Kasumi-1 (cell line): ENCODE data around the gene TOM1.

Source experiments
- DNase-seq, 2 experiments: peaks; one replicate each; lab custom pipeline; 2025; lab: John Stamatoyannopoulos, UW

Gene TOM1

DNA sequence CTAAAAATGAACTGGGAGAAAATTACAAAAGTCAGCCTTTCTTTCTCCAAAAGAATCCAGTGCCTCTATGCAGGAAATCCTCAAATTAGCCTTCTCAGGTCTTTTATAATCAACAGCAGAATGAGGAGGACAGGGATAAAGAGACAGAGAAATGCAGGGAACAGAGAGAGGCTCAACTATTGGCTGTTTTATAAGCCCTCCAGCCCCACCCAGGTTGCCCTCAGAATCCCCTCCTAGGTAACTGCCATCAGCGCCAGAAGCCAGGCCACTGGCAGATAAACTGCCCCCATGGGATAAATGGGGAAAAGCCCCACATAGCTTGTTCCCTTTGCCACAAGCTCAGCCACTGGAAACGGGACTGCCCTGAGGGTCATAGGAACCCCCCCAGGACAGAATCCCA lies 70.3 kb downstream of the TOM1 start:
- DNase-seq: no peak

- DNase-seq: no peak
Measured at GRCh38 chr22:35373781-35374180, 74.1 kb downstream of the TOM1 start.

DNA sequence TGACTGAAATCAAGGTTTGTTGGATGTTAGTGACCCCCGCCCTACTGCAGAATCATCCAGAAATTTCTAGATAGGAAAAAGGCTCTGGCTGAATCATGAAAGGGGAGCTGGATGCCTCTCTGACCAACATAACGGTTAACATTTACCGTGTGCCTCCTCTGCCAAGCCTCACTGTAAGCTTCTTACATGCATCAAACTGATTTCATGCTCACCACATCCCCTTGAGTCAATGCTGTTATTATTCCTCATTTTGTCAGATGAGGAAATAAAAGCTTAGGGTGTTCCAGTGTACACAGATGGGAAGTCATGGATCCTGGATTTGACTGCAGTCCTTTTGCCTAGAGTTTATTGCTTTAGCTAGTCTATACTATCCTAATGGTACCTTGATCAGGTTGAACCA lies 75.3 kb downstream of the TOM1 start:
- DNase-seq: peak; percentile 14

- DNase-seq: no peak
Measured at GRCh38 chr22:35375526-35375925, 75.8 kb downstream of the TOM1 start.

DNA sequence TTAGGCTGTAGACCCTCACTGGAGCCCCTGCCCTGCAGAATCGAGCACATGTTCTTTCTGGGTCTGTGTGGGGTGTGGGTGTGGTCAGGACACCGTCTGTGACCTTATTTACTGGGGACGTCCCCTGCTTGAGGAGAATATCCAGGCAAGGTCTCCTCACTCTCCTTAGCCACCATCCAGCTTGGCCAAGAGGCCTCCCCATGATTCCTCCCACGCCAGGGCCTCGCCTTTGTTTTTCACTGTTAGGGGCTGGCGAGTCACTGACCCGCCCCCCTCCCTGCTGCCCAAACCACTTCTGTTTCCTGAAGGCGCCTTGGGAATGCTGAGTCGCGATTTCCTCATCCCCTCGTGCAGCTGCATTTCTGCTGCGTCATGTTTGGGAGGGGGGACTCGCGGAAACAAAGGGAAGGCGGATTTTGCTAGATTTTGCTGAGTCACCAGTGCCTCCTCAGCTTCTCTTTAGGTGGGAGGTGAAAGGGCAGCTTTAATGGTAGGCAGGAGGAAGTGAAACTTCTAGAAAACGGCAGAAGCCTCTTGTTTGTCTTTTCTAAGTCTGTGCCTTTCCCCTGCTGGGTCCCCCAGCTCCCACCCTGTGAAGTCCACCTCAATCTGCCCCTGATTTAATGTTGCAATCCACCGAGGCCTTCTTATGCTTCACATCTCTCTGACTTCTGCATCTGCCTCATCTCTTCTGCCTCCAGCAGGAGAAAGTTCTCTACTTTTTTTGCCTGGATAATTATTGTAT lies 77.2 kb downstream of the TOM1 start:
- peak; percentile 87 to 92 for DNase-seq

- no peak for DNase-seq
Measured at GRCh38 chr22:35377735-35378134, 78.0 kb downstream of the TOM1 start.

DNA sequence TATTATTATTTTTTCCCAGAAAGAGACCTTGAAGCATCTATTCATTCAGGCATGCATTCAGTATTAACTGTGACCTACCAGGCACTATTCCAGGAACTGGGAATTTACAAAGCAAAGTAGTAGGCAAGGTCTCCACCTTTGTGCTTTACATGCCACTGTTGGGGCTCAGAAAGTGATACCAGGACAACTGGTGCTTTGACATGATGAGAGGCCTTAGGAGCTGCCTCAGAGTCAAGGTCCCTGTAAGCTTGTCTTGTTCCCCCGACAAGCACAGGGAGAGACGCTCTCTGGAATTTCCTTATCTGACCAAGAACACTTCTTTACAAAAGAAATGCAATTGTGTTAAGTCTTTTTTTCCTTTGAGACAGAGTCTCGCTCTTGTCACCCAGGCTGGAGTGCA lies 78.9 kb downstream of the TOM1 start:
- DNase-seq: no peak

DNA sequence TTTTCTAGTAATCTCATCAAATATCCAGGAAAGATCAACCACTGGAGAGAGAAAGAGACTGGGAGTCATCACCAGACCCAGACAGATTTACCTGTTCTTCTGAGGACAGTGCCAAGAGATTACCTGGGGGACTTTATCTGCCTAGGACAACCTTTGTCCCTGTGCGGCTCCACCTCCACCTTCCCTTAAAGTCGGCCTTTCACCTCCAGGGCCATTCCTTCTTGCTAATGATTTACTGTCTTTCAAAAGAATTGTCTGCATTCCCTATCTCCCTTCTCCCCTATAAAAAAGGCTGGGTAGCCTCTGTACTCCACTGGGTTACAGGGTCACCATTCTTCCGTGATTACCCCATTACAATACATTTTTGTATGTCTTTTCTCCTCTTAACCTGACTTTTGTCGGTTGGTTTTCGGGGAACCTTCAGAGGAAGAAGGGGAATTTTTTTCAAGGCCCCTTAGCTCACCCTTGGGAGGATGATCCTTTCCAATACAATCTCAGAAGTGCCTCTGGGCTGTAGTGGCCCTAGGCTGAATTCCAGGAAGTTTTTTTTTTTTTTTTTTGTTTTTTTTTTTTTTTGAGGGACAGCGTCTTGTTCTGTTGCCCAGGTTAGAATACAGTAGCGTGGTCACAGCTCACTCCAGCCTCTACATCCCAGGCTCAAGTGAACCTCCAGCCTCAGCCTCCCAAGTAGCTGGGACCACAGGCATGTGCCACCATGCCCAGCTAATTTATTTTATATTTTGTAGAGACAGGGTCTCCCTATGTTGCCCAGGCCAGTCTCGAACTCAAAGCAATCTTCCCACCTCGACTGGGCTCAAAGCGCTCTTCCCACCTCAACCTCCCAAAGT lies 79.7 kb downstream of the TOM1 start:
- no peak for DNase-seq

- no peak for DNase-seq
Measured at GRCh38 chr22:35380013-35380412, 80.3 kb downstream of the TOM1 start.

DNA sequence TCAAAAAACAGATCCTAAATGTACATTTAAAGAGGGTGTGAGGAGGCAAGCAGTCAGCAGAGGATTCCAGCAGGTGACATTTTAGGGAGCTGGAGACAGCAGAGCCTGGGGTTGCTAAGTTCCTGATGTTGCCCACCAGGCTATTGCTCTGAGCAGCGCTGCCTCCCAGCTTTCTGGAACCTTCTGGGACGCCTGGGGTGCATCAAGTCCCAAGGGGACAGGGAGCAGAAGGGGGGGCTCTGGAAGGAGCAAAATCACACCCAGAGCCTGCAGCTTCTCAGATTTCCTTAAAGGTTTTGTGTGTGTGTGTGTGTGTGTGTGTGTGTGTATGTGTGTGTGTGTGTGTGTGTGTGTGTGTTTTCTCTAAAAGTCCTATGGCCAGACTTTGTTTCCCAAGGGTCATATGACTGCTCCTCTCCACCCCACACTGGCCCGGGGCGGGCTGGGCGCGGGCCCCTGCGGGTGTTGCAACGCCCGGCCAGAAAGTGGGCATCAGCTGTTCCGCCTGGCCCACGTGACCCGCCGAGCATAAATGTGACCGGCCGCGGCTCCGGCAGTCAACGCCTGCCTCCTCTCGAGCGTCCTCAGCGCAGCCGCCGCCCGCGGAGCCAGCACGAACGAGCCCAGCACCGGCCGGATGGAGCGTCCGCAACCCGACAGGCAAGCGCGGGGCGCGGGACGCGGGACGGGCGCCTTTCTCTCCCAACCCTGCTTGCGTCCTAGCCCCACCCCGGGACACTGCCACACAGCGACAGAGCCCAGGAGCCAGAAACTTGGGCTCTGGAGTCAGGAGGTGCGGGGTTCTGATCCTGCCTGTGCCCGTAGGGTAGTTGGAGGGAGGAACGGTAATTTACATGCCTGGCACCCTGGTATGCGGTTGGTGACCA lies 81.1 kb downstream of the TOM1 start, which contains the start of gene HMOX1:
Gene HMOX1, plus strand, starts transcription at position 560 of the 887 bp plus-strand sequence. Its CDS starts 78 bp downstream, at position 638.
- DNase-seq: peak; percentile 34 to 41

- no peak for DNase-seq
Measured at GRCh38 chr22:35381424-35382009, 81.8 kb downstream of the TOM1 start.

DNA sequence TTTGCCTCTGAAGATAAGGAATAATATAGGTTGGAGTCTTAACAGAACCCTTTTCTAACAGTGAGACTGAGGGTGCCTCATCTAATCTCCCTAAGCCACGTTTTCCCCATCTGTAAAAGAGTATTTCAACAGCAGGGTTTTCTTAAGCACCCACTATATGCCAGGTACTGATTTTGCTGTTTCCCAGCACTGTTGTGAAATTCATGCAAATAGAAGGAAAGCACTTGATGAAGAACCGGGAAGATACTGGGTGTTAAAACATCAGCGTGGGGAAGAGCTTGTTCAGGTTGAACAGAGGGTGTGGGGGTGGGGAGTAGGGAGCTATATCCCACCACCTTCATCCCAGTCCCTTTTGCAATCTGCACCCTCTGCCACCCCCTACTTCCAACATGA lies 84.0 kb downstream of the TOM1 start:
- no peak for DNase-seq

DNA sequence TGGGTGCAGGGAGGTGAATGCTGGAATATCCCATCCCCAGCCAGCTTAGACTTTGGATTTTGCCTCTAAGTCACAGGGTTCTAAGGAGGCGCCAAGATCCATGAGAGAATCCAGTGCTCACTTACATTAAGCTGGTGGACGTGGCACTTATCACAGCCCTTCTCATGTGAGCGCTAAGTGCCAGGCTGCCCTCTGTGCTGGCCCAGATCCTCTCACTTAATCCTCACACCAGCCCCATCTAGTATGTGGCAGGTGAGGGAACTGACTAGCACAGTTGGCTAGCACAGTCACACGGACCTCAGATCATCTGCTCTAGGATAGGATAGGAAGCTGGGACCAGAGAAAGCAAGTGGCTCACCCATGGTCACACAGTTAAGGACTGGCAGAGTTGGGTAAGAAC lies 84.8 kb downstream of the TOM1 start:
- no peak for DNase-seq

GRCh38 chr22:35384975-35385588 lies 85.4 kb downstream of the TOM1 start:
- no peak for DNase-seq

DNA sequence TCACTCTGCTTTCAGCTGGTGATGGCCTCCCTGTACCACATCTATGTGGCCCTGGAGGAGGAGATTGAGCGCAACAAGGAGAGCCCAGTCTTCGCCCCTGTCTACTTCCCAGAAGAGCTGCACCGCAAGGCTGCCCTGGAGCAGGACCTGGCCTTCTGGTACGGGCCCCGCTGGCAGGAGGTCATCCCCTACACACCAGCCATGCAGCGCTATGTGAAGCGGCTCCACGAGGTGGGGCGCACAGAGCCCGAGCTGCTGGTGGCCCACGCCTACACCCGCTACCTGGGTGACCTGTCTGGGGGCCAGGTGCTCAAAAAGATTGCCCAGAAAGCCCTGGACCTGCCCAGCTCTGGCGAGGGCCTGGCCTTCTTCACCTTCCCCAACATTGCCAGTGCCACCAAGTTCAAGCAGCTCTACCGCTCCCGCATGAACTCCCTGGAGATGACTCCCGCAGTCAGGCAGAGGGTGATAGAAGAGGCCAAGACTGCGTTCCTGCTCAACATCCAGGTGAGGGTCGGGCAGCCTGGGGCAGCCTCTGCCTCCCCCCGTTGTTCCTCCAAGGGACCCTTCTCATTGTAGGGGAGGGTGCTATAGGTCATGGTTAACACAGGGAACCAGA lies 87.1 kb downstream of the TOM1 start:
- no peak for DNase-seq

DNA sequence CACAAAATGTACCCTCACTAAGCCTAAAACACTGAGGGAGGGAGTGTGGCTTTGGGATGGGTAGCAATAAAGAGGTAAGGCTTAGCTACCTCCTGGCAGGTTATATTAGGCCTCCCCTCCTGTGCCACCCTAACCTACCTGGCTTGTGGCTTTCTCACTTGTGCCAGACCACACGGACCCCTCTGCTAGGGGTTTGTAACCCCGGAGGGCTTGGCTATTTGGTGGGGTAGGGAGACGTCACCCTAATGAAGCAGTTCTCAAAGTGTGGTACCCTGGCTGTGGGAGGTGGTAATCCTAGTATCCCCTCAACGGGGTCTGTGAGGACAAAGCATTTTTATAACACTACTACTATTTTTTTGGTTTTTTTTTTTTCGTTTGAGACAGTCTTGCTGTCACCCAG lies 91.2 kb downstream of the TOM1 start:
- DNase-seq: no peak

GRCh38 chr22:35392357-35392756 lies 92.7 kb downstream of the TOM1 start:
- DNase-seq: no peak

- no peak for DNase-seq
Measured at GRCh38 chr22:35393116-35394010, 93.7 kb downstream of the TOM1 start.

- no peak for DNase-seq
Measured at GRCh38 chr22:35394011-35394312, 94.3 kb downstream of the TOM1 start.
